Vagina (tissue), 2 donors: ENCODE results near the gene PSTPIP2.

Experiments used
- POLR2A ChIP-seq, 2 donors: fragments of 450-650 bp; IDR thresholded peaks; one replicate each; pipeline ENCODE4 v1.6.1; 2017; ENCODE audit warnings: antibody characterized with exemption in 2 of 2, mild to moderate bottlenecking in 2 of 2, moderate library complexity in 2 of 2
- TF ChIP-seq, protein P1 (sequence below), 3 experiments: fragments of 450-650 bp in 2 of 3; fragments of 200-600 bp in 1 of 3; sonication (generic) in 1 of 3; IDR thresholded peaks; one replicate each; pipeline ENCODE4 v1.5.1; 2017 to 2019; ENCODE audit warnings: antibody characterized with exemption in 3 of 3, mild to moderate bottlenecking in 2 of 3, moderate library complexity in 2 of 3

DNA sequence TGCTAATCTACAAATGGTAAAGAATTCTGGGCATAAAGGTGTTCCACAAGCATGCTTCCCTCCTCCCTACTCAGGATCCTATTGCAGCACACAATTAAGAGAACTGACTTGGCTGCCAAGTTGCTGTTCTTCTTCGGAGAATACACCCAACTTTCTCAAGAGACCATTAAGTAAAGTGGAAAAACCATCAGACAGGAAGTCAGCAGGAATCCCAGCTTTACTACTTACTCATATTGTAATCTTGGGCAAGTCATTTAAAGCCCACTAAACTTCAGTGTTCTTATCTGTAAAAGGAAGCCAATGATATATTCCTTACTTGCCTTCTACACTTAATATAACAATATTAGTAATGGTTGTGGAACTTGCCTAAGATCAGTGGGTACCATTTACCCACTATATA lies 37.8 kb downstream of the PSTPIP2 start:
- no peak for TF ChIP-seq POLR2A (IDR thresholded peaks at IDR 0.05)
- TF ChIP-seq, protein P1, sequence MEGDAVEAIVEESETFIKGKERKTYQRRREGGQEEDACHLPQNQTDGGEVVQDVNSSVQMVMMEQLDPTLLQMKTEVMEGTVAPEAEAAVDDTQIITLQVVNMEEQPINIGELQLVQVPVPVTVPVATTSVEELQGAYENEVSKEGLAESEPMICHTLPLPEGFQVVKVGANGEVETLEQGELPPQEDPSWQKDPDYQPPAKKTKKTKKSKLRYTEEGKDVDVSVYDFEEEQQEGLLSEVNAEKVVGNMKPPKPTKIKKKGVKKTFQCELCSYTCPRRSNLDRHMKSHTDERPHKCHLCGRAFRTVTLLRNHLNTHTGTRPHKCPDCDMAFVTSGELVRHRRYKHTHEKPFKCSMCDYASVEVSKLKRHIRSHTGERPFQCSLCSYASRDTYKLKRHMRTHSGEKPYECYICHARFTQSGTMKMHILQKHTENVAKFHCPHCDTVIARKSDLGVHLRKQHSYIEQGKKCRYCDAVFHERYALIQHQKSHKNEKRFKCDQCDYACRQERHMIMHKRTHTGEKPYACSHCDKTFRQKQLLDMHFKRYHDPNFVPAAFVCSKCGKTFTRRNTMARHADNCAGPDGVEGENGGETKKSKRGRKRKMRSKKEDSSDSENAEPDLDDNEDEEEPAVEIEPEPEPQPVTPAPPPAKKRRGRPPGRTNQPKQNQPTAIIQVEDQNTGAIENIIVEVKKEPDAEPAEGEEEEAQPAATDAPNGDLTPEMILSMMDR (IDR thresholded peaks at IDR 0.05), result no peak
